ENCODE results near the gene CSNK1G1.
"Not testable (repeated sequence)": the region's sequence is repeated elsewhere in the genome, so short reads cannot be mapped to it uniquely, and the experiment has no call there.

GRCh38 chr15:64120322-64120721 is 235.7 kb downstream of the CSNK1G1 start:
- TF ChIP-seq CTCF, POLR2A (IDR thresholded peaks at IDR 0.05): not testable (repeated sequence)
